ACC112 (cell line): Measurements from ENCODE around the gene IL1R2.

ENCODE experiments used
- H2AFZ ChIP-seq: fragments of 200-600 bp; sonication (generic); one replicate; pipeline ENCODE4 v1.6.0; 2017; ENCODE audit warnings: antibody characterized with exemption, low read length; ENCODE audit not compliant: unreplicated experiment
- H3K27ac ChIP-seq: fragments of 200-600 bp; sonication (generic); 2 replicates; pipeline ENCODE4 v1.5.1; 2014; ENCODE audit warnings: low read depth, mild to moderate bottlenecking, antibody characterized with exemption, low read length, moderate library complexity
- H3K27me3 ChIP-seq: fragments of 200-600 bp; sonication (generic); 2 replicates; pipeline ENCODE4 v1.6.1; 2014; ENCODE audit warnings: mild to moderate bottlenecking, antibody characterized with exemption, low read length, moderate library complexity, mixed read lengths; ENCODE audit not compliant: insufficient read depth
- H3K36me3 ChIP-seq: fragments of 200-600 bp; sonication (generic); 2 replicates; pipeline ENCODE4 v1.6.1; 2016; ENCODE audit warnings: mild to moderate bottlenecking, antibody characterized with exemption, low read length, moderate library complexity, mixed read lengths; ENCODE audit not compliant: insufficient read depth
- H3K4me1 ChIP-seq: fragments of 200-600 bp; sonication (generic); one replicate; pipeline ENCODE4 v1.6.1; 2016; ENCODE audit warnings: low read length, mixed read lengths; ENCODE audit not compliant: insufficient read depth, unreplicated experiment, control insufficient read depth
- H3K4me3 ChIP-seq: fragments of 200-600 bp; sonication (generic); 2 replicates; pipeline ENCODE4 v1.5.1; 2014; ENCODE audit warnings: mild to moderate bottlenecking, low read depth, low read length
- H3K79me2 ChIP-seq: fragments of 200-600 bp; sonication (generic); one replicate; pipeline ENCODE4 v1.6.0; 2016; ENCODE audit warnings: low read length; ENCODE audit not compliant: control insufficient read depth, unreplicated experiment, insufficient read depth

IL1R2 gene

DNA sequence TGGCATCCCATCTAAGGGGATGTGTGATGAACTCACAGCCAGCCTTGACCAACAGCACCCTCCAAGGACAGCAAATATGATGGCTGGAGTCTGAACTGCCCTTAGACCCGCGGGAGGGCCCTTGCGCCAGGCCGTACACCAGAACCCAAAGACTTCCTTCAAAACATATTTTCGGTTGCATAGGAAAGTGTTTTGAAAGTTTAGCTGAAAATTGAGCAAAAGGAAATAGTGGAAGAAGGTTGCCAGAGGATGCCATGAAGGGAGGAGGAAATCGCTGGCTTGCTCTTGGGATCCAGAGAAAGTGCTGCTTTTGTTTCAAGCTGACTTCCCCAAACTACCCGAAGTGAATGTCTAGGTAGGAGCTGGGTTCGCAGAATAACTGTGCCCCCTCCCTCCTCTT, 61.3 kb downstream of the IL1R2 start:
- H3K79me2 ChIP-seq: no peaks in the 10 kb centered on the region
- H3K4me1 ChIP-seq: peaks cover 60% of the 10 kb centered on the region
- no peak overlapping the region for H3K27ac ChIP-seq
- H3K36me3 ChIP-seq: no peaks in the 10 kb centered on the region
- H2AFZ ChIP-seq: no peak overlapping the region
- no peak overlapping the region for H3K4me3 ChIP-seq
- H3K27me3 ChIP-seq: no peaks in the 10 kb centered on the region

DNA sequence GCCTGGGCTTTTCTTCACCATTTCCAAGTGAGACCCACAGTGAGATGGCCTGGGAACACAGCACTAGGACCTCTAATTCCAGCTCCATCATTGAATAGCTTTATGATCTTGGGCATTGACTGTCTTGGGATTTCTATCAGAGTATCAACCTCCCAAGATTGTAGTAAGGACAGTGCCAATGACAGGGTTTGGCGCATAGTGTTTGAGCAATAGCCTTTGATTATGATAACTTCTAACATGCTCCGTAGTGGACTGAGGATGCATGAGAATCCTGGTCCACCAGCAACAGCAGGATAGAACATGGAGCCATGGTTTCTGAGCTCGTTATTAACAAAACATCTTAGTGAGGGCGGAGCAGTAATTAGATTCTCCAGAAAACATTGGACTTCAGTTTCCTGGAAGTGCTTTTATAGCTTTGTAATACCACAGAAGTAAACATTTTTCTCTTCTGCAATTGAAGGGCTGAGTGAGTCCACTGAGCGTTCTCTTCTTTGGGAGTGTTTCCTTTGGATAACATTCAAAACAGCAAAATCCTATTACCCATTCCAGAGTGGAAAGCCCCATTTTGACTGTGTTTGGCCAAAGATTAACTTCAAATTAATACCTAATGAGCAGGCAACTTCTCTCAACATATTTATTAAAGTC, 63.7 kb downstream of the IL1R2 start:
- Histone ChIP-seq H3K79me2 (no peaks in the 10 kb centered on the region), H3K36me3 (no peaks in the 10 kb centered on the region), H3K27me3 (no peaks in the 10 kb centered on the region), H3K4me1 (peaks cover 37% of the 10 kb centered on the region), H3K27ac (peak overlapping the region; percentile 86), H3K4me3 (no peak overlapping the region), H2AFZ (peak overlapping the region; percentile 45)

DNA sequence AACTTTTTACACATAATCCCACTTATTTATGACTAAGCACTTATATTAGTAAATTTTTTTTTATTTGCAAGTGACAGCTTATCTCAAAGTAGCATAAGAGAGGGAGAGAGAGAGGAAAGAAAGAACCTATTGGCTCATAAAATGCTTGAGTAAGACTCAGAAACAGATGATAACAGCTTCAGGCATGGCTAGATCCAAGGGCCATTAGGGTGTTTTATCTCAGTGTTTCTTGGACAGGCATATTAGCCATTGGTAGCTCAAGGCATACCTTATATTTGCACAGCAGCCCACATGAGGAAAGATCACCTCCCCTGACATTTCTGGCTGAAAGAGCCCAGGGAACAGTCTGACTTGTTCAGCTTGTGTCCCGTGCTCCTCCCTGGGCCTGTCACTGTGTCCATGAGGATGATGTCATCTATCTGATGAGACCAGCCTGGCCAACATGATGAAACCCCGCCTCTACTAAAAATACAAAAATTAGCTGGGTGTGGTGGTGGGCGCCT, 64.4 kb downstream of the IL1R2 start:
- Histone ChIP-seq H3K27ac (peak overlapping the region; percentile 86), H3K4me3 (no peak overlapping the region), H3K4me1 (peaks cover 31% of the 10 kb centered on the region), H2AFZ (peak overlapping the region; percentile 45), H3K27me3 (no peaks in the 10 kb centered on the region), H3K79me2 (no peaks in the 10 kb centered on the region), H3K36me3 (no peaks in the 10 kb centered on the region)

DNA sequence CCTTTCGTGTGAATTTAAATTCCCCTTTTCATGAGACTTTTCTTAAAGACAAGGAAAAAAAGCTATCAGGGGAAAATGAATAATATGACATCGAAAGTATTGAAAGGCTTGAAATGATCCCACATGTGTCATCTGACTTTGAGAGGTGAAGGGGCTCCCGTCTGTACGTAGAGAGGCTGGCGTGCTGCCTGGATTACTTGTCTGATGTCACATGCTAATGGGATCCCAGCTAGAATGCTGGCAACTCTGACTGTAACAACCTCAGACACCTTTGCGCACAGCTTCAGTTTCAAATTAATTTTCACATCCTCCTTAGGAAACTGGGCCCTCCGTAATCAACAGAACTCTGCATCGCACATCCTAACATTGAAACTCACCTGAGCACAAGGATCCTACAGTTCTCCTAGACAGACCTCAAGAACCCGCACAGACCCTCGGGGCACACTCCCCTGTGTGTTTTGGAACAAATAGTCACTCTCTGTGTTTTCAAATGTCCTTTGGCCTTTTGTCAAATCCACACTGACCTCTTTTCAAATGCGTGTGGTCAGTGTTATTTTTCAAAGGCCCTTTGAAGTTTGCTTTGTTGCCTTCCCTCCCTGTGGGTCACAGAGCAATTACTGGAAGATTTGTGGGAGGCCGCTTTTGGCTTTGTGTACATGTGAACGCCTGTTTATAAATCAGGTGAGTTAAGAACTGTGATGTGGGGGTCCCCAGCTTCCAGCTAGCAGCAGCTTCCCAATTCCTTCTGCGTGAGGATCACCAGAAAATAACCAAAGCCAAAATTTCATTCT, 65.9 kb downstream of the IL1R2 start:
- Histone ChIP-seq H3K4me1 (peaks cover 29% of the 10 kb centered on the region), H3K79me2 (no peaks in the 10 kb centered on the region), H3K27me3 (no peaks in the 10 kb centered on the region), H3K27ac (no peak overlapping the region), H2AFZ (no peak overlapping the region), H3K36me3 (no peaks in the 10 kb centered on the region), H3K4me3 (no peak overlapping the region)

DNA sequence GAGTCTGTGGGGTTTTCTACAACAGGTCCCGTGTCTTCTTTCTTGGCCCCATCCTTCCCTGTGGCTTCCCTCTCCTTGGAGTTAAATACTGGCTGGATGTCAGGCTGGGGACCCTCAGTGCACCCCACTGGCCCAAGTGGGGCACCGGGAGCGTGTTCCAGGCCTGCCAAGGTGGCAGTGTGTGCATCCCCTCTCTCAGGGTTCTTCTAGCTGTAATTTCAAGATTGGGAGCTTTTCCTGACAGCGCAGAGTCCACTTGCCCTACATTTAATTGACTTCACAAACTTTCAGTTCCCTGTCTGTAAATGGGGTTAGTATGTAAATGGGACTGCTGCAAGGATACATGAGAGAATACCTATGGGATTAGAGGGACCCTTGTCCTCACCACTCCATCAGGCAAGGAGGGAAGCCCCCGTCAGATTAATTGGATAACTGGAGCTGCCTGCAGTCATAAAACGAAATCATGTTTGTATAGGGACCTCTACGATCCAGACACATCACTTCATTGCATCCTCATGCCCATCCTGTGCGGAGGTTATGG, 66.6 kb downstream of the IL1R2 start:
- Histone ChIP-seq H3K36me3 (no peaks in the 10 kb centered on the region), H3K4me3 (no peak overlapping the region), H3K27ac (no peak overlapping the region), H3K4me1 (peaks cover 35% of the 10 kb centered on the region), H3K79me2 (no peaks in the 10 kb centered on the region), H3K27me3 (no peaks in the 10 kb centered on the region), H2AFZ (no peak overlapping the region)

DNA sequence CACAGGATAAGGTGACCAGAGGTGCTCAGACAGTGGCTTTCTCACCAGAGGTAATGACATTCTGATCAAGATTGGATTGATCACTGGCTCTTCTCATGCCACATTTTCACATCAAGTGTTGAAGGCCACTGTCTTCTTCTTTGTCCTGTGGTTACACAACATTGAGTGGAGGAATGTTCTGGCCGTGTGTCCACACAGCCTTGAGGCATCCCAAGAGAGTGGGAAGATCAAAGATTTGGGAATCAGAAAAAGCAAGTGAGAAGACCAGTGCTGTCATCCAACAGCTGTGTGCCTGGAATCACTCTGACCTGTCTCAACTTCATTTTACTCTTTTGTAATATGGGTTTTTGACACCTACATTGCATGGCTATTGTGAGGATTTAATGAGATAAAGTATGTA, 67.4 kb downstream of the IL1R2 start:
- Histone ChIP-seq H3K36me3 (no peaks in the 10 kb centered on the region), H3K4me1 (peaks cover 43% of the 10 kb centered on the region), H3K4me3 (no peak overlapping the region), H3K27ac (no peak overlapping the region), H3K27me3 (no peaks in the 10 kb centered on the region), H3K79me2 (no peaks in the 10 kb centered on the region), H2AFZ (no peak overlapping the region)

DNA sequence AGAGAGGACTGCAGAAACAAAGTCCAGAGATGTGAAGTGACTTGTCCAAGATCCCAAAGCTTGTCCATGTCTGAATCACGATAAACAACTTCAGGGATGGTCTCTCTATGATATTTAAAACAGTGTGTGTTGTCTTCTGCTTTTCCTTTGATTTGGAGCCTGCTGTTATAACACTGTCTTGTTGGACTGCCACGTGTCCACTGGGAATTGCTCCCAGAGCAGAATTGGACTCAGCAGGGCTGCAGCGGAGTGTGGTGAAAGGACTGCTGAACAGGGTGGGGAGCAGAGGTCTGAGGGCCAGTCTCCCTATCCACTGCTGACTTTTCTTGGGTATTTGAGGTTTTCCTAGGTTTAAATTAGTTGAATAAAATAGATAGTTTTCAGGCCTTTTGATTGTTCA, 68.3 kb downstream of the IL1R2 start:
- H3K36me3 ChIP-seq: no peaks in the 10 kb centered on the region
- H3K79me2 ChIP-seq: no peaks in the 10 kb centered on the region
- no peak overlapping the region for H2AFZ ChIP-seq
- H3K27me3 ChIP-seq: no peaks in the 10 kb centered on the region
- H3K4me1 ChIP-seq: peaks cover 50% of the 10 kb centered on the region
- H3K4me3 ChIP-seq: no peak overlapping the region
- H3K27ac ChIP-seq: no peak overlapping the region

DNA sequence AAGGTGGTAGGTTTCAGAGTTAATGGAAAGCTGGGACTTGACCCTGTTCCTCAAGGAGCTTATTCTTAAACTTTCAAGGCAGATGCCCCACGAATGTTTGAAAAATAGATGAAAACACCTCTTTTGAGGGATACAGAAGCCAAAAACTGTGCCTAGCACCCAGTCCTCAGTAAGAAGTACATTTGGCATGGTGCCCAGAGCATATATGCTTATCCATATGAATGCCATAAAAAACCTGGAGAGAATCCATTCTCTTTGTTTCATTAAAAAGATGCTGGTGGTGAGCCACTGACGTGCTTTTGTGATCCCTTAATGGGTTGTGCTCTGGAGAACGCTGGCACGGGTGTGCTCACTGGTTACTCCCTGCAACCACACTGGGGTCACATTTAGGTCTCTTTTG, 69.0 kb downstream of the IL1R2 start:
- Histone ChIP-seq H3K4me3 (no peak overlapping the region), H3K27me3 (no peaks in the 10 kb centered on the region), H3K36me3 (no peaks in the 10 kb centered on the region; the same call in 1 of the 2 replicates), H3K27ac (peak overlapping the region; percentile 100; the same call in 1 of the 2 replicates), H3K79me2 (no peaks in the 10 kb centered on the region), H3K4me1 (peaks cover 50% of the 10 kb centered on the region), H2AFZ (no peak overlapping the region)

DNA sequence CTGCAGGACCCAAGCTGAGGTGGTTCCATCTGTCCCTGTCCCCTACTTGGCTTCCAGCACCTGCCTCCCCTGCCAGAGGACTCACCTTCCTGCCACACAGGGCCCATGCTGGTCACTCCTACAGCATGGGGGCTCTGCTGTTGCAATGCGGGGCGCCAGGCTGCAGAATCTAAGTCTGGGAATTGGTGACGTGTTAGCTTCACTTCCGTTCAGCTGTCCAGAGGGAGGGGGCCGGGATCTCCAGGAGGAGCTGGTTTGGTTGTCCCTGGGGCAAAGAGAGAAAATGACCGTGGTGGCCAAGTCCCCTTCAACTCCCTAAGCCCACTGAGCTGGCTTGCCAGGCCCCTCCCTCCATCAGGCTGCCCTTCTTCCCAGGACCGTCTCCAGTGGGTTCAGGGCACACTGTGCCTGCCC, 69.5 kb downstream of the IL1R2 start:
- no peaks in the 10 kb centered on the region for H3K79me2 ChIP-seq
- H3K27ac ChIP-seq: peak overlapping the region; percentile 100
- H2AFZ ChIP-seq: no peak overlapping the region
- no peaks in the 10 kb centered on the region for H3K27me3 ChIP-seq
- H3K4me1 ChIP-seq: peaks cover 50% of the 10 kb centered on the region
- no peak overlapping the region for H3K4me3 ChIP-seq
- no peaks in the 10 kb centered on the region; the same call in 1 of the 2 replicates for H3K36me3 ChIP-seq

DNA sequence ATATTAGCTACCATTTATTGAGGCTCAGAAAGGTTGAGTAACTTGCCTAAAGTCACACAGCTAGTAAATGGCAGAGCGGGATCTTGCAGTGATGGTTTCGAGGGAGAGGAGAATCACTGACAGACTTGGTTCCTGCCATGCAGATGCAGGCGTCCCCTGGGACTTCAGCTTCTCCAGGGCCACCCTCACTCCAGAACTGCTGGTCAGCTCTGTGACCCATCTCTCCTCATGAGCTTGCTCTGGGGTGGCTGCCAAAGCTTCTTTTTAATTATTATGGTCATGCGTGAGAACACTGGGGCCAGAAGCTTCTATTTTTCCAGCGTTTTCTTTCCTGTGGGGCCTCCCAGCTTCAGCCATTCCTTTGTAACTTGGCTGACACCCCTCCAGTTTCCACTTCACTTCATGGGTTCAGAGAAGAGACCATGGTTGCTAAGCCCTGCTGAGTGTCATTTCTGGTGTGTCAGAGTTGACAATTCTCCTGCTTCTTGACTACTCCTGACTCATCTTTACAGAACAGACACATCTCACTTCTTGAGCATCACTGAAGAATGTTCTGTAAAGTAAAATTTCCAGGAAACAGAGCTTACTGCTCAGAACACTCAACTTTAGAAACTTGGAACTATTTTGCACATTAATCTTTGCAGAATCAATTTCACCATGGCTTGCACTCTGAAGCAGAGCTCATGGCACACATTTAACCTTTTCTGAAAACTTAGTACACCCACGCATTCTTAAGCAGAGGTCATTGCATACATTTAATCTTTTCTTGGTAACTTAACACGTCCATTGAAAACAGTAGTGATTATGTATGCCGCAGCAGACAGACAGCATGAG, 70.4 kb downstream of the IL1R2 start:
- peak overlapping the region; percentile 0 for H2AFZ ChIP-seq
- peak overlapping the region; percentile 100 for H3K27ac ChIP-seq
- H3K79me2 ChIP-seq: no peaks in the 10 kb centered on the region
- H3K4me1 ChIP-seq: peaks cover 51% of the 10 kb centered on the region
- no peaks in the 10 kb centered on the region for H3K27me3 ChIP-seq
- no peak overlapping the region for H3K4me3 ChIP-seq
- no peaks in the 10 kb centered on the region; the same call in 1 of the 2 replicates for H3K36me3 ChIP-seq
